PC-9 (cell line): ENCODE results near the gene NCBP2.

ENCODE experiments used
- CTCF ChIP-seq: fragments of 200-600 bp; sonication (generic); conservative IDR thresholded peaks from 2 replicates; pipeline ENCODE4 v1.6.1; 2017; ENCODE audit warnings: mixed run types, antibody characterized with exemption, mild to moderate bottlenecking, moderate library complexity
- EZH2 ChIP-seq: fragments of 200-600 bp; sonication (generic); IDR thresholded peaks from 2 replicates; pipeline ENCODE4 v1.8.0; 2017; ENCODE audit warnings: antibody characterized with exemption, low read depth

GRCh38 chr3:196966526-196967401 lies 24.4 kb upstream of the NCBP2 start:
- TF ChIP-seq CTCF (no peak), EZH2 (no peak)
